Chondrocyte (in vitro differentiated cells): ENCODE measurements around the gene AFTPH. TPM values are rescaled to one million over a fixed set of nuclear protein-coding genes. Genes with fewer than 3 reads are reported as not detected.
A peak's percentile ranks its signal among the peaks of the same experiment; 100 is the strongest.
"Not testable (repeated sequence)": the region's sequence is repeated elsewhere in the genome, so short reads cannot be mapped to it uniquely, and the experiment has no call there.

Experiments used
- DNase-seq: peaks from one replicate; pipeline ENCODE4 v3.0.0; 2021; ENCODE audit warnings: mixed read lengths, low spot score
- H3K27ac Mint-ChIP-seq: one replicate; pipeline ENCODE4 v1.8.0; 2021; ENCODE audit warnings: mild to moderate bottlenecking, moderate library complexity, mixed read lengths; ENCODE audit not compliant: unreplicated experiment
- H3K27me3 Mint-ChIP-seq: 2 replicates; pipeline ENCODE4 v1.8.0; 2021; ENCODE audit warnings: low read depth, mixed read lengths
- H3K36me3 Mint-ChIP-seq: 2 replicates; pipeline ENCODE4 v1.8.0; 2021; ENCODE audit warnings: low read depth, mixed read lengths
- H3K4me1 Mint-ChIP-seq: 2 replicates; pipeline ENCODE4 v1.8.0; 2021; ENCODE audit warnings: low read depth, mild to moderate bottlenecking, mixed read lengths
- H3K4me3 Mint-ChIP-seq: one replicate; pipeline ENCODE4 v1.8.0; 2021; ENCODE audit warnings: mild to moderate bottlenecking, moderate library complexity, mixed read lengths; ENCODE audit not compliant: unreplicated experiment
- H3K9me3 Mint-ChIP-seq: 2 replicates; pipeline ENCODE4 v1.8.0; 2021; ENCODE audit warnings: low read depth, mixed read lengths
- CTCF ChIP-seq: fragments of 200-600 bp; sonication (generic); IDR thresholded peaks from 2 replicates; pipeline ENCODE4 v1.5.0; 2021; ENCODE audit warnings: antibody characterized with exemption, mild to moderate bottlenecking, moderate library complexity
- total RNA-seq: library from RNA; stranded (reverse); gene quantifications from 3 replicates; pipeline ENCODE4 v1.2.1, GENCODE V29; 2021

The AFTPH gene
- total RNA-seq, 1 donor from 2014 or later, result 17.3 TPM

- no peaks in the 10 kb centered on the region for H3K27me3 Mint-ChIP-seq
- H3K36me3 Mint-ChIP-seq, result no peaks in the 10 kb centered on the region
- peak; percentile 95 for TF ChIP-seq CTCF
- peak overlapping the region; percentile 53 for H3K27ac Mint-ChIP-seq
- H3K9me3 Mint-ChIP-seq, result no peaks in the 10 kb centered on the region
- no peak for DNase-seq
- peak overlapping the region; percentile 95 for H3K4me3 Mint-ChIP-seq
- H3K4me1 Mint-ChIP-seq, result peaks cover 25% of the 10 kb centered on the region
Observed at GRCh38 chr2:64522843-64523428, 1.2 kb upstream of the AFTPH start.

GRCh38 chr2:64524604-64525316, 632 bp downstream of the AFTPH start:
- H3K4me3 Mint-ChIP-seq, result peak overlapping the region; percentile 95
- no peaks in the 10 kb centered on the region for H3K36me3 Mint-ChIP-seq
- H3K27me3 Mint-ChIP-seq, result no peaks in the 10 kb centered on the region
- peaks cover 27% of the 10 kb centered on the region for H3K4me1 Mint-ChIP-seq
- DNase-seq, result peak; percentile 90
- peak overlapping the region; percentile 98 for H3K27ac Mint-ChIP-seq
- no peak for TF ChIP-seq CTCF
- H3K9me3 Mint-ChIP-seq, result no peaks in the 10 kb centered on the region

DNA sequence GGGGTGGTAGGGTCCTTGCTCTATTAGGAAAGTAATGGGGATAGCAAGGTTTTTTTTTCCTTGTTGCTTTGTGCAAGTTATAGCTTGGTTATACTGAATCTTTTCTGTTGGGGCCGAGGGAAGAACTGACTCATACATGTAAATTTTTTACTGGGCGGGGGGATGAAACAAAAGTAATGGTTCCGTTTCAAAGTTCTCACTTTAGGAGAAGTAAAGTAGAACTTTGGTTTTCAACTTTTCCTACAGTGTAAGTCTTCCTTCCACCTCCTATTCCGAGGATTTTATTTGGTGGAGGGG, 1.1 kb downstream of the AFTPH start:
- Mint-ChIP-seq H3K4me1 (peaks cover 27% of the 10 kb centered on the region), H3K27ac (peak overlapping the region; percentile 98), H3K4me3 (peak overlapping the region; percentile 95), H3K27me3 (no peaks in the 10 kb centered on the region), H3K36me3 (no peaks in the 10 kb centered on the region), H3K9me3 (no peaks in the 10 kb centered on the region)
- DNase-seq, result no peak
- no peak for TF ChIP-seq CTCF

GRCh38 chr2:64526034-64526433, 1.9 kb downstream of the AFTPH start:
- Mint-ChIP-seq H3K27me3 (no peaks in the 10 kb centered on the region), H3K27ac (peak overlapping the region; percentile 8), H3K9me3 (no peaks in the 10 kb centered on the region), H3K4me3 (peak overlapping the region; percentile 95), H3K4me1 (peaks cover 27% of the 10 kb centered on the region), H3K36me3 (no peaks in the 10 kb centered on the region)
- no peak for TF ChIP-seq CTCF
- no peak for DNase-seq

DNA sequence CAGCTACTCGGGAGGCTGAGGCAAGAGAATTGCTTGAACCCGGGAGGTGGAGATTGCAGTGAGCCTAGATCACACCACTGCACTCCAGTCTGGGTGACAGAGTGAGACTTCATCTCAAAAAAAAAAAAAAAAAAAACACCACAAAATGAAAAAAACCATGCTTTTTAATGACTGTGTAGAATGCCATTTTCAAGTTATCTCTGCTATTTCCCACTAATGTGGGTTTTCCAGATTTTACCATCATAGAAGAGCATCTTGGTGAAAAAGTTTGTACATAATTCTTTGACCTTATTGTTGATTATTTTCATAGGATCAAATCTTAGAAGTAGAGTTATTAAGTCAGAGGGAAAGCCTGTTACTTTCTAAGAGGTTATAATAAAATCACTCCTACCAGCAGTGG, 6.8 kb downstream of the AFTPH start:
- not testable (repeated sequence) for H3K27me3 Mint-ChIP-seq, H3K4me3 Mint-ChIP-seq, DNase-seq, H3K36me3 Mint-ChIP-seq, H3K27ac Mint-ChIP-seq, H3K9me3 Mint-ChIP-seq
- peaks cover 12% of the 10 kb centered on the region for H3K4me1 Mint-ChIP-seq

DNA sequence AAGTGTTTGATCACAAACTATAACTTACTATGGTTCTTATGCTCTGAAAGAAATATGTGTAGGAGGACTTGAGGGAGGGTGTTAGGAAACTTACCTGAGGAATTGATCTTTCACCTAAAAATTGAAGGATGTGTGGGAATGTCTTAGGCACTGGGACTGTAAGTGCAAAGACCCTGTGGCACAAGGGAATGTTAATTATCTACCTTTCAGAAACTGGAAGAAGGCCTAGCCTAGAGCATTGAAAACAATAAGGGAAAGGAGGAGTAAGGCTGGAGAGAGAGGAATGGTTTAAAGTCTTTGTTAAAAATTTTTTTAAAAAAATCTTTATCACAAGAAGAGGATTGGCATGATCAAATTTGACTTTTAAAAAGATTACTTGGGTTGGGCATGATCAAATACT, 7.9 kb downstream of the AFTPH start:
- H3K27me3 Mint-ChIP-seq, result no peaks in the 10 kb centered on the region
- H3K4me3 Mint-ChIP-seq, result no peak overlapping the region
- H3K27ac Mint-ChIP-seq, result no peak overlapping the region

More for the DNA sequence above, 7.9 kb downstream of the AFTPH start:
- DNase-seq, result no peak
- H3K9me3 Mint-ChIP-seq, result no peaks in the 10 kb centered on the region
- no peak for TF ChIP-seq CTCF
- H3K36me3 Mint-ChIP-seq, result no peaks in the 10 kb centered on the region
- peaks cover 8% of the 10 kb centered on the region for H3K4me1 Mint-ChIP-seq
